ENCODE results near the gene STK4.

Gene STK4

DNA sequence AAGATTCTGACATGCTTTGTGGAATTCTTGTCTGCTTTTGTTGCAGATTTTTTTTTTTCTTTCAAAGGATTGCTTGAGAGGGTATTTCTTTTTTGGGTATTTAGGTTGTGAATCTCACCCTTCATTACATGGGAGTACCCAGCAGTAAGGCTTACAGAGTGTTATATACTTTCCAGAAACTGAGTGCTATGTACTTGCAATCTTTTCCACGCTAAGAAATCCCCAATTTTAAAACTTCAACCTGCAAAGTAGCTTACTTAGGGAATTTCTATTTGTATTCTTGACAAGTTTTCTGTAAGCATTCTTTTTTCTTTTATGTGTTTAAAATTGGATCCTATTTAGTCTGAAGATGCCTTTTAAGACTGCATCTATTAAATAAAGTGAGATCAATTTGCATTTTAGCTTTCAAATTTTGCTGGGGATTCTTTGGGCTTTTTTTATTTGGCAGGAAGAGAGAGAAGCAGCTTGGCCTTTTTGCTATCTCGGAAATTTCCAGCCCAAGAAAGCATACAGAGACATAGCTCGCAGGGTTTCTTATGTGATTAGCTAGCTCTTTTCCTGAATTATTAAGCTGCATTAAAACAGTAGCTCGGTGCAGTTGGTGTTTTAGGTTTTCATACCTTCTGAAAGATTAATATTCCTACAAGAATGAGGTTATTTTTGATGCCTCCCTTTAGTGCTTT, 92.0 kb downstream of the STK4 start:
- Histone ChIP-seq H3K4me3 (replicated peaks; ENCODE audit: insufficient read depth, low read length) (no peak overlapping the region), H3K27me3 (ENCODE audit: insufficient read depth, poor library complexity, severe bottlenecking) (no peaks in the 10 kb centered on the region), H3K27ac (replicated peaks) (no peak overlapping the region)
- TF ChIP-seq GABPA (IDR thresholded peaks at IDR 0.05; ENCODE audit: low read depth) (no peak), POLR2AphosphoS5 (IDR thresholded peaks at IDR 0.05; ENCODE audit: low read depth) (no peak), REST (IDR thresholded peaks at IDR 0.05; ENCODE audit: insufficient replicate concordance, low read depth) (no peak), SPI1 (IDR thresholded peaks at IDR 0.05; ENCODE audit: borderline replicate concordance, low read depth) (no peak)
- TF ChIP-seq, protein P1, sequence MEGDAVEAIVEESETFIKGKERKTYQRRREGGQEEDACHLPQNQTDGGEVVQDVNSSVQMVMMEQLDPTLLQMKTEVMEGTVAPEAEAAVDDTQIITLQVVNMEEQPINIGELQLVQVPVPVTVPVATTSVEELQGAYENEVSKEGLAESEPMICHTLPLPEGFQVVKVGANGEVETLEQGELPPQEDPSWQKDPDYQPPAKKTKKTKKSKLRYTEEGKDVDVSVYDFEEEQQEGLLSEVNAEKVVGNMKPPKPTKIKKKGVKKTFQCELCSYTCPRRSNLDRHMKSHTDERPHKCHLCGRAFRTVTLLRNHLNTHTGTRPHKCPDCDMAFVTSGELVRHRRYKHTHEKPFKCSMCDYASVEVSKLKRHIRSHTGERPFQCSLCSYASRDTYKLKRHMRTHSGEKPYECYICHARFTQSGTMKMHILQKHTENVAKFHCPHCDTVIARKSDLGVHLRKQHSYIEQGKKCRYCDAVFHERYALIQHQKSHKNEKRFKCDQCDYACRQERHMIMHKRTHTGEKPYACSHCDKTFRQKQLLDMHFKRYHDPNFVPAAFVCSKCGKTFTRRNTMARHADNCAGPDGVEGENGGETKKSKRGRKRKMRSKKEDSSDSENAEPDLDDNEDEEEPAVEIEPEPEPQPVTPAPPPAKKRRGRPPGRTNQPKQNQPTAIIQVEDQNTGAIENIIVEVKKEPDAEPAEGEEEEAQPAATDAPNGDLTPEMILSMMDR (IDR thresholded peaks at IDR 0.05; ENCODE audit: insufficient read depth, low read length), result no peak
- DNase-seq (ENCODE audit: low read depth in 1 of 2, low spot score in 1 of 2), result no peak

GRCh38 chr20:45059022-45059728, 92.9 kb downstream of the STK4 start:
- DNase-seq (ENCODE audit: low read depth in 1 of 2, low spot score in 1 of 2), result no peak
- no peak for TF ChIP-seq SPI1 (IDR thresholded peaks at IDR 0.05; ENCODE audit: borderline replicate concordance, low read depth)
- TF ChIP-seq REST (IDR thresholded peaks at IDR 0.05; ENCODE audit: insufficient replicate concordance, low read depth), result no peak
- no peak for TF ChIP-seq GABPA (IDR thresholded peaks at IDR 0.05; ENCODE audit: low read depth)
- TF ChIP-seq, protein P1 (IDR thresholded peaks at IDR 0.05; ENCODE audit: insufficient read depth, low read length), result no peak
- no peak for TF ChIP-seq POLR2AphosphoS5 (IDR thresholded peaks at IDR 0.05; ENCODE audit: low read depth)
- Histone ChIP-seq H3K4me3 (replicated peaks; ENCODE audit: insufficient read depth, low read length) (no peak overlapping the region), H3K27ac (replicated peaks) (no peak overlapping the region), H3K27me3 (ENCODE audit: insufficient read depth, poor library complexity, severe bottlenecking) (no peaks in the 10 kb centered on the region)

DNA sequence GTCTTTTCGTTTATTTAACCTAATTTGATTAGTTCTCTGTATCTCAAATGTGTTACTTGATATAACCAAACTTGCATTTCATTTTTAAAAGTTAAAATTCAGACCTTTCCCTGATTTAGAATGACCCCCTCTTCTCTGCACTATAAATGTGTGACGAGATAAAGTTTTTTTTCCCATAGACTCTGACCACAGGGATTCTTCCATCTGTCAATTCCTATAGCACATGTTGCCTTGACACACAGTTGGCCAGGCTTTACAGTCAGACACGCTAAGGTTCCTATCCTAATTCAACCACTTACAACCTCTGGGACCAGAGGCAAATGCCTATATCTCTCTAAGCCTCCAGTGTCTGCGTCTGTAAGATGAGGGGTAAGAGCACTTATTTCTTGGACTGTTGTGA, 94.0 kb downstream of the STK4 start:
- no peak for DNase-seq (ENCODE audit: low read depth in 1 of 2, low spot score in 1 of 2)

More for the DNA sequence above, 94.0 kb downstream of the STK4 start:
- Histone ChIP-seq H3K27me3 (ENCODE audit: insufficient read depth, poor library complexity, severe bottlenecking) (no peaks in the 10 kb centered on the region), H3K4me3 (replicated peaks; ENCODE audit: insufficient read depth, low read length) (no peak overlapping the region), H3K27ac (replicated peaks) (no peak overlapping the region)
- TF ChIP-seq POLR2AphosphoS5 (IDR thresholded peaks at IDR 0.05; ENCODE audit: low read depth) (no peak), SPI1 (IDR thresholded peaks at IDR 0.05; ENCODE audit: borderline replicate concordance, low read depth) (no peak), GABPA (IDR thresholded peaks at IDR 0.05; ENCODE audit: low read depth) (no peak), REST (IDR thresholded peaks at IDR 0.05; ENCODE audit: insufficient replicate concordance, low read depth) (no peak)
- TF ChIP-seq, protein P1 (IDR thresholded peaks at IDR 0.05; ENCODE audit: insufficient read depth, low read length), result no peak

All from HL-60 (cell line).